Astrocyte of the cerebellum (primary cell): ENCODE results near the gene TAB2.
A peak's percentile ranks its signal among the peaks of the same experiment; 100 is the strongest.
"Not testable (repeated sequence)": the region's sequence is repeated elsewhere in the genome, so short reads cannot be mapped to it uniquely, and the experiment has no call there.

Source experiments
- DNase-seq: peaks from one replicate; pipeline ENCODE4 v3.0.0-alpha.2; 2011; ENCODE audit warnings: low read depth
- H3K4me3 ChIP-seq: 2 replicates; pipeline ENCODE4 v1.5.1; 2011; ENCODE audit warnings: mild to moderate bottlenecking, low read depth, low read length, moderate library complexity
- CTCF ChIP-seq: IDR thresholded peaks from 2 replicates; pipeline ENCODE4 v1.5.1; 2012; ENCODE audit warnings: low read length, low read depth, moderate library complexity, mild to moderate bottlenecking; ENCODE audit errors: missing control alignments
- in situ Hi-C: cut with HindIII; loops from 2 replicates; pipeline ENCODE4 v1.10.0; 2017; ENCODE audit warnings: low sequenced_read_pairs

Gene TAB2

GRCh38 chr6:149346078-149346477, 28.6 kb downstream of the TAB2 start:
- no peak for TF ChIP-seq CTCF
- H3K4me3 ChIP-seq = no peak overlapping the region
- in situ Hi-C loops = no loop called here
- no peak for DNase-seq

GRCh38 chr6:149347067-149347466, 29.6 kb downstream of the TAB2 start:
- no peak for TF ChIP-seq CTCF

GRCh38 chr6:149349279-149349678, 31.8 kb downstream of the TAB2 start:
- DNase-seq, in situ Hi-C loops, H3K4me3 ChIP-seq: not testable (repeated sequence)

More at GRCh38 chr6:149347067-149347466, 29.6 kb downstream of the TAB2 start:
- in situ Hi-C loops = no loop called here
- no peak overlapping the region for H3K4me3 ChIP-seq
- DNase-seq = peak; percentile 70

- no peak for DNase-seq
- in situ Hi-C loops = no loop called here
- H3K4me3 ChIP-seq = no peak overlapping the region
Observed at GRCh38 chr6:149354009-149354408, 36.5 kb downstream of the TAB2 start.

GRCh38 chr6:149356081-149356750, 38.7 kb downstream of the TAB2 start:
- DNase-seq = no peak
- in situ Hi-C loops = no loop called here
- H3K4me3 ChIP-seq = no peak overlapping the region
- TF ChIP-seq CTCF = no peak

More at GRCh38 chr6:149354009-149354408, 36.5 kb downstream of the TAB2 start:
- TF ChIP-seq CTCF = no peak

- TF ChIP-seq CTCF = no peak
- H3K4me3 ChIP-seq = no peak overlapping the region
- no peak for DNase-seq
- in situ Hi-C loops = no loop called here
Observed at GRCh38 chr6:149357726-149358538, 40.4 kb downstream of the TAB2 start.

- TF ChIP-seq CTCF = no peak
- DNase-seq = no peak
- in situ Hi-C loops = no loop called here
- no peak overlapping the region for H3K4me3 ChIP-seq
Observed at GRCh38 chr6:149359440-149359839, 41.9 kb downstream of the TAB2 start.
